IMR-90 (cell line): Measurements from ENCODE around the gene ATP6V0E2. TPM values are rescaled to one million over a fixed set of nuclear protein-coding genes. Genes with fewer than 3 reads are reported as not detected.

Source experiments
- ATAC-seq: fragments of 200-7000 bp; cut with Tn5 transposase; 2 replicates; pipeline ENCODE4 v1.9.1; 2020; ENCODE audit warnings: low read depth, mild to moderate bottlenecking, moderate library complexity
- BruUV-seq: library from RNA; stranded (reverse); fragments of 400-500 nt; replicated peaks from 2 replicates; lab custom pipeline; 2021; lab: Mats Ljungman, UMichigan
- CTCF ChIA-PET: fragments of 300-600 bp; formaldehyde crosslinking; extraction: SDS; loops from one replicate; lab custom pipeline; 2021; ENCODE audit warnings: antibody characterized with exemption; lab: Yijun Ruan, JAX
- POLR2A ChIA-PET: fragments of 300-600 bp; sonication (Branson Sonifier 250); formaldehyde crosslinking; loops from one replicate; lab custom pipeline; 2022; ENCODE audit warnings: antibody characterized with exemption; ENCODE audit not compliant: unreplicated experiment; lab: Charles Lee
- DNase-seq: peaks from one replicate; pipeline ENCODE4 v3.0.0; 2013
- H2AFZ ChIP-seq: replicated peaks from 2 replicates; pipeline ENCODE3; 2013; ENCODE audit warnings: low read length, mild to moderate bottlenecking; ENCODE audit not compliant: poor library complexity
- H2AK5ac ChIP-seq: 2 replicates; pipeline ENCODE4 v1.6.1; 2013; ENCODE audit warnings: low read depth, low read length, inconsistent platforms
- H2AK9ac ChIP-seq: replicated peaks from 2 replicates; pipeline ENCODE3; 2013; ENCODE audit warnings: mild to moderate bottlenecking, low read depth, low read length, moderate library complexity; ENCODE audit not compliant: poor library complexity
- H2BK120ac ChIP-seq: 2 replicates; pipeline ENCODE4 v1.6.1; 2013; ENCODE audit warnings: low read depth, low read length, inconsistent platforms
- H2BK15ac ChIP-seq: 3 replicates; pipeline ENCODE4 v1.6.1; 2013; ENCODE audit warnings: low read depth, low read length, inconsistent platforms
- H2BK20ac ChIP-seq: 2 replicates; pipeline ENCODE4 v1.6.1; 2013; ENCODE audit warnings: low read depth, mild to moderate bottlenecking, inconsistent platforms, low read length, moderate library complexity
- H2BK5ac ChIP-seq: 2 replicates; pipeline ENCODE4 v1.6.1; 2013; ENCODE audit warnings: mild to moderate bottlenecking, low read depth, low read length, inconsistent platforms; ENCODE audit not compliant: poor library complexity, severe bottlenecking
- H3K14ac ChIP-seq: replicated peaks from 2 replicates; pipeline ENCODE4 v1.6.1; 2013; ENCODE audit warnings: low read depth, low read length, inconsistent platforms
- H3K18ac ChIP-seq: 2 replicates; pipeline ENCODE4 v1.6.1; 2013; ENCODE audit warnings: low read depth, low read length, control low read depth
- H3K23ac ChIP-seq: 2 replicates; pipeline ENCODE4 v1.6.1; 2013; ENCODE audit warnings: low read depth, low read length, inconsistent platforms
- H3K27ac ChIP-seq: 2 replicates; pipeline ENCODE4 v1.5.1; 2013; ENCODE audit warnings: mild to moderate bottlenecking, control low read depth, low read length; ENCODE audit not compliant: insufficient read depth
- H3K27me3 ChIP-seq: 2 replicates; pipeline ENCODE4 v1.6.1; 2013; ENCODE audit warnings: low read length; ENCODE audit not compliant: control insufficient read depth, insufficient read depth
- H3K36me3 ChIP-seq: 2 replicates; pipeline ENCODE4 v1.6.1; 2013; ENCODE audit warnings: low read length, mixed read lengths; ENCODE audit not compliant: control insufficient read depth, insufficient read depth
- H3K4ac ChIP-seq: 2 replicates; pipeline ENCODE4 v1.6.1; 2013; ENCODE audit warnings: low read depth, low read length, inconsistent platforms
- H3K4me1 ChIP-seq: 2 replicates; pipeline ENCODE4 v1.6.1; 2013; ENCODE audit warnings: low read length, mixed read lengths; ENCODE audit not compliant: control insufficient read depth, insufficient read depth
- H3K4me2 ChIP-seq: 2 replicates; pipeline ENCODE4 v1.6.1; 2013; ENCODE audit warnings: low read depth, mild to moderate bottlenecking, control low read depth, low read length, moderate library complexity
- H3K4me3 ChIP-seq: 2 replicates; pipeline ENCODE4 v1.5.1; 2013; ENCODE audit warnings: low read depth, mild to moderate bottlenecking, control low read depth, low read length, moderate library complexity; ENCODE audit not compliant: insufficient read depth
- H3K56ac ChIP-seq: 2 replicates; pipeline ENCODE4 v1.6.1; 2013; ENCODE audit warnings: low read length, inconsistent platforms; ENCODE audit not compliant: insufficient read depth; ENCODE audit errors: extremely low read depth
- H3K79me1 ChIP-seq, 2 experiments: 2 replicates each; pipeline ENCODE4 v1.6.1; 2013; ENCODE audit warnings: low read length in 2 of 2, inconsistent platforms in 1 of 2, low read depth in 1 of 2
- H3K9ac ChIP-seq: 2 replicates; pipeline ENCODE4 v1.6.1; 2013; ENCODE audit warnings: low read depth, low read length, control low read depth
- H3K9me1 ChIP-seq: 2 replicates; pipeline ENCODE4 v1.6.1; 2013; ENCODE audit warnings: low read length, inconsistent platforms; ENCODE audit not compliant: insufficient read depth
- H3K9me3 ChIP-seq: 2 replicates; pipeline ENCODE4 v1.6.1; 2013; ENCODE audit warnings: low read length; ENCODE audit not compliant: control insufficient read depth, insufficient read depth
- H4K20me1 ChIP-seq: 2 replicates; pipeline ENCODE4 v1.6.1; 2013; ENCODE audit warnings: low read length, inconsistent platforms; ENCODE audit not compliant: insufficient read depth
- H4K5ac ChIP-seq: 2 replicates; pipeline ENCODE4 v1.6.1; 2013; ENCODE audit warnings: mild to moderate bottlenecking, low read depth, low read length, control low read depth
- H4K8ac ChIP-seq, 2 experiments: 2 replicates each; pipeline ENCODE4 v1.6.1; 2013; ENCODE audit warnings: low read depth in 2 of 2, low read length in 2 of 2, control low read depth in 1 of 2, inconsistent platforms in 1 of 2
- H4K91ac ChIP-seq: 2 replicates; pipeline ENCODE4 v1.6.1; 2013; ENCODE audit warnings: low read depth, low read length, inconsistent platforms; ENCODE audit not compliant: insufficient read depth
- BHLHE40 ChIP-seq: fragments of 150-350 bp; IDR thresholded peaks from 2 replicates; pipeline ENCODE4 v1.6.1; 2016; ENCODE audit warnings: mild to moderate bottlenecking, low read depth, low read length
- CEBPB ChIP-seq: IDR thresholded peaks from 2 replicates; pipeline ENCODE4 v1.6.1; 2012; ENCODE audit warnings: low read depth, low read length, improper control_type of control experiment
- CHD1 ChIP-seq: IDR thresholded peaks from 2 replicates; pipeline ENCODE4 v1.6.1; 2012; ENCODE audit warnings: low read depth, low read length, improper control_type of control experiment
- FOS ChIP-seq: fragments of 150-350 bp; IDR thresholded peaks from 2 replicates; pipeline ENCODE4 v1.6.1; 2016; ENCODE audit warnings: low read depth, low read length
- MAZ ChIP-seq: IDR thresholded peaks from 2 replicates; pipeline ENCODE4 v1.6.1; 2012; ENCODE audit warnings: low read depth, mild to moderate bottlenecking, low read length, improper control_type of control experiment, moderate library complexity, borderline replicate concordance
- MXI1 ChIP-seq: IDR thresholded peaks from 2 replicates; pipeline ENCODE4 v1.6.1; 2012; ENCODE audit warnings: low read depth, mild to moderate bottlenecking, low read length, moderate library complexity, borderline replicate concordance
- NFE2L2 ChIP-seq: fragments of 150-350 bp; IDR thresholded peaks from 2 replicates; pipeline ENCODE4 v1.6.1; 2016; ENCODE audit warnings: low read depth, mild to moderate bottlenecking, low read length
- RAD21 ChIP-seq: IDR thresholded peaks from 2 replicates; pipeline ENCODE4 v1.6.1; 2012; ENCODE audit warnings: low read length, improper control_type of control experiment
- RCOR1 ChIP-seq: IDR thresholded peaks from 2 replicates; pipeline ENCODE4 v1.6.1; 2012; ENCODE audit warnings: mild to moderate bottlenecking, low read length, improper control_type of control experiment; ENCODE audit not compliant: insufficient replicate concordance
- RFX5 ChIP-seq: IDR thresholded peaks from 2 replicates; pipeline ENCODE4 v1.8.0; 2012; ENCODE audit warnings: low read depth, mild to moderate bottlenecking, low read length, moderate library complexity
- SMC3 ChIP-seq: fragments of 150-350 bp; IDR thresholded peaks from 2 replicates; pipeline ENCODE4 v1.6.1; 2016; ENCODE audit warnings: low read depth, mild to moderate bottlenecking, antibody characterized with exemption, low read length, moderate library complexity
- WGBS, 2 experiments: methylation state at CpG; one replicate each; pipeline versions ENCODE4 v1.1.5 to v1.1.7; 2013; ENCODE audit warnings: missing lambda C conversion rate in 2 of 2; ENCODE audit not compliant: insufficient read length in 1 of 2; ENCODE audit errors: extremely low coverage in 2 of 2; 5-methylcytosine and 5-hydroxymethylcytosine counted together
- dilution Hi-C: fragments of 300-500 bp; cut with HindIII; formaldehyde crosslinking; loops from one replicate; pipeline ENCODE4 v1.14.3; 2018; ENCODE audit warnings: low sequenced_read_pairs; ENCODE audit not compliant: unreplicated experiment
- in situ Hi-C: fragments of 300-500 bp; cut with MboI; formaldehyde crosslinking; loops from 3 replicates; pipeline ENCODE4 v1.14.3; 2019; ENCODE audit warnings: low sequenced_read_pairs, inconsistent platforms, mixed read lengths
- intact Hi-C: fragments of 100-400 bp; cut with micrococcal nuclease; formaldehyde crosslinking; loops from 2 replicates; pipeline ENCODE4 v1.10.0; 2022
- polyA plus RNA-seq, 3 experiments: library from polyadenylated mRNA; depleted of rRNA; stranded (reverse); fragments of >200 nt; gene quantifications; 2 replicates each; pipeline ENCODE4 v1.2.3, GENCODE V29; 2012; ENCODE audit warnings: low replicate concordance in 1 of 3
- total RNA-seq: library from RNA; depleted of rRNA; stranded (reverse); fragments of >200 nt; gene quantifications from 2 replicates; pipeline ENCODE4 v1.2.3, GENCODE V29; 2012
- TF ChIP-seq, protein P1 (sequence below): conservative IDR thresholded peaks from 2 replicates; pipeline ENCODE4 v1.5.1; 2012; ENCODE audit warnings: mild to moderate bottlenecking, low read depth, low read length, improper control_type of control experiment
- TF ChIP-seq, protein P2 (sequence below): fragments of 150-350 bp; IDR thresholded peaks from 2 replicates; pipeline ENCODE4 v1.6.1; 2016; ENCODE audit warnings: low read depth, mild to moderate bottlenecking, low read length, moderate library complexity, borderline replicate concordance
- TF ChIP-seq, protein P3 (sequence below): fragments of 150-350 bp; IDR thresholded peaks from 2 replicates; pipeline ENCODE4 v1.6.1; 2017; ENCODE audit warnings: mild to moderate bottlenecking, antibody characterized with exemption, low read length, low read depth

The ATP6V0E2 gene
- total and polyA plus RNA-seq, 2 of the 4 experiments (the other 2 are of a cell fraction): 5.7 to 30.3 TPM

DNA sequence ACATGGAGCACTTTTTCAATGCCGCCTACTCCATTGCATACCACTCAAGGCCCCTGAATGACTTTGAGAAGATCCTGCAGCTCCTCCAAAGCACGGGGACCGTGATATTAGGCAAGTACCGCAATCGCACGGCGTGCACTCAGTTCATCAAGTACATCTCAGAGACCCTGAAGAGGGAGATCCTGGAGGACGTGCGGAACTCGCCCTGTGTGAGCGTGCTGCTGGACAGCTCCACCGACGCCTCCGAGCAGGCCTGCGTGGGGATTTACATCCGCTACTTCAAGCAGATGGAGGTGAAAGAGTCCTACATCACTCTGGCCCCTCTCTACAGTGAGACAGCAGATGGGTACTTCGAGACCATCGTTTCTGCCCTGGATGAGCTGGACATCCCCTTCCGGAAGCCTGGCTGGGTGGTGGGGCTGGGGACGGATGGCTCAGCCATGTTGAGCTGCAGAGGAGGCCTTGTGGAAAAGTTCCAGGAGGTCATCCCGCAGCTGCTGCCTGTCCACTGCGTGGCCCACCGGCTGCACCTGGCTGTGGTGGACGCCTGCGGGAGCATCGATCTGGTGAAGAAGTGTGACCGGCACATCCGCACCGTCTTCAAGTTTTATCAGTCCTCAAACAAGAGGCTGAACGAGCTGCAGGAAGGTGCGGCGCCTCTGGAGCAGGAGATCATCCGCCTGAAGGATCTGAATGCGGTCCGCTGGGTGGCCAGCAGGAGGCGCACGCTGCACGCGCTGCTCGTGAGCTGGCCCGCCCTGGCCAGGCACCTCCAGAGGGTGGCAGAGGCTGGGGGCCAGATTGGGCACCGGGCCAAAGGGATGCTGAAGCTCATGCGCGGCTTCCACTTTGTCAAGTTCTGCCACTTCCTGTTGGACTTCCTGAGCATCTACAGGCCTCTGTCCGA, 12.7 kb upstream of the ATP6V0E2 start:
- WGBS, 2 experiments: 69% methylated on average over 29 of the region's 45 CpGs; no CpG with 5 or more reads in 1 of the 2 experiments
- Histone ChIP-seq H4K20me1 (no peaks in the 10 kb centered on the region), H3K9me1 (peaks cover under 1% of the 10 kb centered on the region), H3K9ac (no peak overlapping the region), H3K4me1 (no peaks in the 10 kb centered on the region), H3K27ac (no peak overlapping the region), H3K4me3 (no peak overlapping the region), H2AK5ac (no peak overlapping the region), H4K5ac (no peak overlapping the region), H3K79me1 (no peaks in the 10 kb centered on the region), H3K56ac (no peak overlapping the region), H2BK15ac (no peak overlapping the region), H3K36me3 (peaks cover 48% of the 10 kb centered on the region), H4K8ac (no peak overlapping the region), H4K91ac (no peak overlapping the region), H3K14ac (no peak overlapping the region), H3K27me3 (no peaks in the 10 kb centered on the region), H3K23ac (no peak overlapping the region), H2AK9ac (peak overlapping the region; percentile 19), H2BK120ac (no peak overlapping the region), H2BK20ac (no peak overlapping the region), H2AFZ (no peak overlapping the region), H3K18ac (no peak overlapping the region), H3K4ac (no peak overlapping the region), H2BK5ac (no peak overlapping the region), H3K9me3 (no peaks in the 10 kb centered on the region), H3K4me2 (no peak overlapping the region)
- ChIA-PET CTCF (no interaction called here), POLR2A (no interaction called here)
- in situ Hi-C loops: loop anchor here (25.0 kb wide), 1 partner anchor 551 kb away; a partner anchor contains a TSS
- dilution Hi-C loops: no loop called here
- intact Hi-C loops: no loop called here
- no TSS peak for BruUV-seq
- no peak for ATAC-seq
- no peak for DNase-seq
- TF ChIP-seq MAZ: no peak
- TF ChIP-seq SMC3: no peak
- TF ChIP-seq, protein P1, sequence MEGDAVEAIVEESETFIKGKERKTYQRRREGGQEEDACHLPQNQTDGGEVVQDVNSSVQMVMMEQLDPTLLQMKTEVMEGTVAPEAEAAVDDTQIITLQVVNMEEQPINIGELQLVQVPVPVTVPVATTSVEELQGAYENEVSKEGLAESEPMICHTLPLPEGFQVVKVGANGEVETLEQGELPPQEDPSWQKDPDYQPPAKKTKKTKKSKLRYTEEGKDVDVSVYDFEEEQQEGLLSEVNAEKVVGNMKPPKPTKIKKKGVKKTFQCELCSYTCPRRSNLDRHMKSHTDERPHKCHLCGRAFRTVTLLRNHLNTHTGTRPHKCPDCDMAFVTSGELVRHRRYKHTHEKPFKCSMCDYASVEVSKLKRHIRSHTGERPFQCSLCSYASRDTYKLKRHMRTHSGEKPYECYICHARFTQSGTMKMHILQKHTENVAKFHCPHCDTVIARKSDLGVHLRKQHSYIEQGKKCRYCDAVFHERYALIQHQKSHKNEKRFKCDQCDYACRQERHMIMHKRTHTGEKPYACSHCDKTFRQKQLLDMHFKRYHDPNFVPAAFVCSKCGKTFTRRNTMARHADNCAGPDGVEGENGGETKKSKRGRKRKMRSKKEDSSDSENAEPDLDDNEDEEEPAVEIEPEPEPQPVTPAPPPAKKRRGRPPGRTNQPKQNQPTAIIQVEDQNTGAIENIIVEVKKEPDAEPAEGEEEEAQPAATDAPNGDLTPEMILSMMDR: no peak
- TF ChIP-seq MXI1: no peak
- TF ChIP-seq CHD1: no peak
- TF ChIP-seq RFX5: no peak
- no peak for TF ChIP-seq NFE2L2
- no peak for TF ChIP-seq RCOR1
- no peak for TF ChIP-seq CEBPB
- TF ChIP-seq, protein P2, sequence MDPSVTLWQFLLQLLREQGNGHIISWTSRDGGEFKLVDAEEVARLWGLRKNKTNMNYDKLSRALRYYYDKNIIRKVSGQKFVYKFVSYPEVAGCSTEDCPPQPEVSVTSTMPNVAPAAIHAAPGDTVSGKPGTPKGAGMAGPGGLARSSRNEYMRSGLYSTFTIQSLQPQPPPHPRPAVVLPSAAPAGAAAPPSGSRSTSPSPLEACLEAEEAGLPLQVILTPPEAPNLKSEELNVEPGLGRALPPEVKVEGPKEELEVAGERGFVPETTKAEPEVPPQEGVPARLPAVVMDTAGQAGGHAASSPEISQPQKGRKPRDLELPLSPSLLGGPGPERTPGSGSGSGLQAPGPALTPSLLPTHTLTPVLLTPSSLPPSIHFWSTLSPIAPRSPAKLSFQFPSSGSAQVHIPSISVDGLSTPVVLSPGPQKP: no peak
- no peak for TF ChIP-seq BHLHE40
- TF ChIP-seq, protein P3, sequence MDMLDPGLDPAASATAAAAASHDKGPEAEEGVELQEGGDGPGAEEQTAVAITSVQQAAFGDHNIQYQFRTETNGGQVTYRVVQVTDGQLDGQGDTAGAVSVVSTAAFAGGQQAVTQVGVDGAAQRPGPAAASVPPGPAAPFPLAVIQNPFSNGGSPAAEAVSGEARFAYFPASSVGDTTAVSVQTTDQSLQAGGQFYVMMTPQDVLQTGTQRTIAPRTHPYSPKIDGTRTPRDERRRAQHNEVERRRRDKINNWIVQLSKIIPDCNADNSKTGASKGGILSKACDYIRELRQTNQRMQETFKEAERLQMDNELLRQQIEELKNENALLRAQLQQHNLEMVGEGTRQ: no peak
- TF ChIP-seq RAD21: no peak
- no peak for TF ChIP-seq FOS
